Testis (tissue), 2 donors: ENCODE measurements around the gene TRIO.

Source experiments
- POLR2A ChIP-seq: fragments of 450-650 bp; IDR thresholded peaks from one replicate; pipeline ENCODE4 v1.6.1; 2017; ENCODE audit warnings: antibody characterized with exemption, mild to moderate bottlenecking, moderate library complexity
- TF ChIP-seq, protein P1 (sequence below), 3 experiments: fragments of 450-650 bp in 2 of 3; fragments of 200-600 bp in 1 of 3; sonication (generic) in 1 of 3; IDR thresholded peaks; one replicate each; pipeline ENCODE4 v1.5.1; 2016 to 2019; ENCODE audit warnings: antibody characterized with exemption in 3 of 3, mild to moderate bottlenecking in 2 of 3, moderate library complexity in 1 of 3

DNA sequence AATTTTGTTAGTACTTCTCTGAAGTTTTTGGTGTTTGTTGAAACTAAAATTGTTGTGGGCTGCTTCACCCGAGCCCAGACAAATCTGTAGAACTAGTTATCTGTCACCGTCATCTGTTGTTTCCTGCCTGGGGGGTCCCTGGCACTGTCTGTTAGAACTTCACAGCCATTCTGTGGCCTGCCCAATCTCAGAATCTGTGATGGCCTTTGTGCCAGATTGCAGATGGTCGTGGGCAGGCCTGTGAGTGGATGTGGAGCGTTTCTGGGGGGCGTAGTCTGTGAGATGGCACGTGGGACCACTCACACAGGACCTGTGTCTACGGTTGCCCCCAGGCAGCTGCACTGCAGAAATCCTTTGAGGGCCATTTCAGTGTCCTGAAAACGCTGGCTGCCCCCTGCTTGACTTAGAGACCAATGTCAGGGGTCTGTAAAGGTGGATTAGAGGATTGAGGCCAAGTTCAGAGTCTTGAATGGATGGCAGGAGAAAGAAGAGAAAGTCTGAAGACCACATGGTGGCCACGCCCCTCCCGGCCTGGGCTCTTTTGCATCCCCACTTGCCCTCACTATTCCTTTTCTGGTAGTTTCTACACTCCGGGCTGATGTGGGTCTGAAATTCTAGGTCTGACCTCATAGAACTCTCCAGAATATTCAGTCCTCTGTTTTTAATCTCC is 38.3 kb downstream of the TRIO start:
- TF ChIP-seq, protein P1, sequence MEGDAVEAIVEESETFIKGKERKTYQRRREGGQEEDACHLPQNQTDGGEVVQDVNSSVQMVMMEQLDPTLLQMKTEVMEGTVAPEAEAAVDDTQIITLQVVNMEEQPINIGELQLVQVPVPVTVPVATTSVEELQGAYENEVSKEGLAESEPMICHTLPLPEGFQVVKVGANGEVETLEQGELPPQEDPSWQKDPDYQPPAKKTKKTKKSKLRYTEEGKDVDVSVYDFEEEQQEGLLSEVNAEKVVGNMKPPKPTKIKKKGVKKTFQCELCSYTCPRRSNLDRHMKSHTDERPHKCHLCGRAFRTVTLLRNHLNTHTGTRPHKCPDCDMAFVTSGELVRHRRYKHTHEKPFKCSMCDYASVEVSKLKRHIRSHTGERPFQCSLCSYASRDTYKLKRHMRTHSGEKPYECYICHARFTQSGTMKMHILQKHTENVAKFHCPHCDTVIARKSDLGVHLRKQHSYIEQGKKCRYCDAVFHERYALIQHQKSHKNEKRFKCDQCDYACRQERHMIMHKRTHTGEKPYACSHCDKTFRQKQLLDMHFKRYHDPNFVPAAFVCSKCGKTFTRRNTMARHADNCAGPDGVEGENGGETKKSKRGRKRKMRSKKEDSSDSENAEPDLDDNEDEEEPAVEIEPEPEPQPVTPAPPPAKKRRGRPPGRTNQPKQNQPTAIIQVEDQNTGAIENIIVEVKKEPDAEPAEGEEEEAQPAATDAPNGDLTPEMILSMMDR (IDR thresholded peaks at IDR 0.05), result no peak
- no peak for TF ChIP-seq POLR2A
